ENCODE data around the gene CD99. TPM values are rescaled to one million over a fixed set of nuclear protein-coding genes. Genes with fewer than 3 reads are reported as not detected.

CD99 gene
- total and polyA plus RNA-seq, 2 experiments from 2014 or later = 28.5 to 43.1 TPM

GRCh38 chrX:2714551-2714950, 23.5 kb downstream of the CD99 start:
- H3K9me3 Mint-ChIP-seq = no peaks in the 10 kb centered on the region
- TF ChIP-seq POLR2AphosphoS5 (IDR thresholded peaks at IDR 0.05; ENCODE audit: low read depth) (no peak), ZNF331 (CRISPR knock-in tag; IDR thresholded peaks at IDR 0.05; ENCODE audit: low read depth) (no peak), CREB1 (CRISPR knock-in tag; IDR thresholded peaks at IDR 0.05; ENCODE audit: low read depth) (no peak), NANOG (IDR thresholded peaks at IDR 0.05; ENCODE audit: borderline replicate concordance) (no peak), ZNF114 (CRISPR knock-in tag; IDR thresholded peaks at IDR 0.05) (no peak), JUNB (IDR thresholded peaks at IDR 0.05; ENCODE audit: unreplicated experiment) (no peak), ZNF462 (CRISPR knock-in tag; IDR thresholded peaks at IDR 0.05) (no peak), EZH2phosphoT487 (IDR thresholded peaks at IDR 0.05; ENCODE audit: unreplicated experiment) (no peak), STAT1 (IDR thresholded peaks at IDR 0.05; ENCODE audit: unreplicated experiment) (no peak), EZH2 (IDR thresholded peaks at IDR 0.05; ENCODE audit: low read depth, unreplicated experiment) (no peak), ETS1 (IDR thresholded peaks at IDR 0.05) (no peak)
- TF ChIP-seq, protein P1, sequence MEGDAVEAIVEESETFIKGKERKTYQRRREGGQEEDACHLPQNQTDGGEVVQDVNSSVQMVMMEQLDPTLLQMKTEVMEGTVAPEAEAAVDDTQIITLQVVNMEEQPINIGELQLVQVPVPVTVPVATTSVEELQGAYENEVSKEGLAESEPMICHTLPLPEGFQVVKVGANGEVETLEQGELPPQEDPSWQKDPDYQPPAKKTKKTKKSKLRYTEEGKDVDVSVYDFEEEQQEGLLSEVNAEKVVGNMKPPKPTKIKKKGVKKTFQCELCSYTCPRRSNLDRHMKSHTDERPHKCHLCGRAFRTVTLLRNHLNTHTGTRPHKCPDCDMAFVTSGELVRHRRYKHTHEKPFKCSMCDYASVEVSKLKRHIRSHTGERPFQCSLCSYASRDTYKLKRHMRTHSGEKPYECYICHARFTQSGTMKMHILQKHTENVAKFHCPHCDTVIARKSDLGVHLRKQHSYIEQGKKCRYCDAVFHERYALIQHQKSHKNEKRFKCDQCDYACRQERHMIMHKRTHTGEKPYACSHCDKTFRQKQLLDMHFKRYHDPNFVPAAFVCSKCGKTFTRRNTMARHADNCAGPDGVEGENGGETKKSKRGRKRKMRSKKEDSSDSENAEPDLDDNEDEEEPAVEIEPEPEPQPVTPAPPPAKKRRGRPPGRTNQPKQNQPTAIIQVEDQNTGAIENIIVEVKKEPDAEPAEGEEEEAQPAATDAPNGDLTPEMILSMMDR (conservative IDR thresholded peaks at IDR 0.05; ENCODE audit: low read depth in 2 of 2) = no peak
- TF ChIP-seq, protein P2, sequence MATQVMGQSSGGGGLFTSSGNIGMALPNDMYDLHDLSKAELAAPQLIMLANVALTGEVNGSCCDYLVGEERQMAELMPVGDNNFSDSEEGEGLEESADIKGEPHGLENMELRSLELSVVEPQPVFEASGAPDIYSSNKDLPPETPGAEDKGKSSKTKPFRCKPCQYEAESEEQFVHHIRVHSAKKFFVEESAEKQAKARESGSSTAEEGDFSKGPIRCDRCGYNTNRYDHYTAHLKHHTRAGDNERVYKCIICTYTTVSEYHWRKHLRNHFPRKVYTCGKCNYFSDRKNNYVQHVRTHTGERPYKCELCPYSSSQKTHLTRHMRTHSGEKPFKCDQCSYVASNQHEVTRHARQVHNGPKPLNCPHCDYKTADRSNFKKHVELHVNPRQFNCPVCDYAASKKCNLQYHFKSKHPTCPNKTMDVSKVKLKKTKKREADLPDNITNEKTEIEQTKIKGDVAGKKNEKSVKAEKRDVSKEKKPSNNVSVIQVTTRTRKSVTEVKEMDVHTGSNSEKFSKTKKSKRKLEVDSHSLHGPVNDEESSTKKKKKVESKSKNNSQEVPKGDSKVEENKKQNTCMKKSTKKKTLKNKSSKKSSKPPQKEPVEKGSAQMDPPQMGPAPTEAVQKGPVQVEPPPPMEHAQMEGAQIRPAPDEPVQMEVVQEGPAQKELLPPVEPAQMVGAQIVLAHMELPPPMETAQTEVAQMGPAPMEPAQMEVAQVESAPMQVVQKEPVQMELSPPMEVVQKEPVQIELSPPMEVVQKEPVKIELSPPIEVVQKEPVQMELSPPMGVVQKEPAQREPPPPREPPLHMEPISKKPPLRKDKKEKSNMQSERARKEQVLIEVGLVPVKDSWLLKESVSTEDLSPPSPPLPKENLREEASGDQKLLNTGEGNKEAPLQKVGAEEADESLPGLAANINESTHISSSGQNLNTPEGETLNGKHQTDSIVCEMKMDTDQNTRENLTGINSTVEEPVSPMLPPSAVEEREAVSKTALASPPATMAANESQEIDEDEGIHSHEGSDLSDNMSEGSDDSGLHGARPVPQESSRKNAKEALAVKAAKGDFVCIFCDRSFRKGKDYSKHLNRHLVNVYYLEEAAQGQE (IDR thresholded peaks at IDR 0.05; ENCODE audit: unreplicated experiment) = no peak
- no peak overlapping the region for H3K4me3 Mint-ChIP-seq
- no peak for ATAC-seq
- Histone ChIP-seq H3K27me3 (ENCODE audit: insufficient read depth) (no peaks in the 10 kb centered on the region), H3K9me2 (ENCODE audit: insufficient read depth) (0 out of 2 replicates have a peak, but pooled peaks cover under 1% of the 10 kb centered on the region), H3K27ac (ENCODE audit: low read depth) (no peak overlapping the region), H3K36me3 (ENCODE audit: insufficient read depth) (no peaks in the 10 kb centered on the region), H3K4me1 (ENCODE audit: insufficient read depth) (0 out of 2 replicates have a peak, but pooled peaks cover 6% of the 10 kb centered on the region), H3K4me2 (no peak overlapping the region), H4K20me1 (replicated peaks; ENCODE audit: insufficient read depth) (no peaks in the 10 kb centered on the region), H3K4me3 (no peak overlapping the region), H2AFZ (no peak overlapping the region), H3F3A (replicated peaks; ENCODE audit: low read depth) (peaks cover 17% of the 10 kb centered on the region), H3K79me2 (replicated peaks; ENCODE audit: insufficient read depth) (no peaks in the 10 kb centered on the region)
- no peak overlapping the region for H3K27ac Mint-ChIP-seq
- H3K4me1 Mint-ChIP-seq = peaks cover 14% of the 10 kb centered on the region
- DNase-seq (ENCODE audit: low spot score) = no peak
- H3K36me3 Mint-ChIP-seq (ENCODE audit: low read depth) = peaks cover 9% of the 10 kb centered on the region
- no peaks in the 10 kb centered on the region for H3K27me3 Mint-ChIP-seq (ENCODE audit: insufficient read depth, low read depth, poor library complexity)
